A549 (cell line): ENCODE data around the gene MANF. TPM values are rescaled to one million over a fixed set of nuclear protein-coding genes. Genes with fewer than 3 reads are reported as not detected.

Experiments
- ATAC-seq, 2 experiments: fragments of 200-7000 bp in 1 of 2; fragments of >200 bp in 1 of 2; cut with Nextera tagmentation in 1 of 2; cut with Tn5 transposase in 1 of 2; 3 replicates each; pipeline versions ENCODE4 v1.8.0 to v1.9.1; 2018 to 2020; ENCODE audit warnings: mild to moderate bottlenecking in 1 of 2, moderate library complexity in 1 of 2
- CTCF ChIA-PET: fragments of 300-600 bp; sonication (Branson Sonifier 250); formaldehyde crosslinking; extraction: SDS; loops from one replicate; lab custom pipeline; 2021; ENCODE audit warnings: antibody characterized with exemption, inconsistent platforms; lab: Yijun Ruan, JAX
- POLR2A ChIA-PET: fragments of 350-600 bp; formaldehyde crosslinking; extraction: SDS; loops from one replicate; lab custom pipeline; 2021; ENCODE audit warnings: antibody characterized with exemption, inconsistent platforms; lab: Yijun Ruan, JAX
- DNase-seq, 2 experiments: peaks; one replicate each; pipeline versions ENCODE4 v3.0.0 to v3.0.0-alpha.2; 2011 to 2016; ENCODE audit warnings: low read depth in 1 of 2, low spot score in 1 of 2
- FAIRE-seq: peaks from 2 replicates; lab custom pipeline; 2011; peaks lifted over from hg19 to GRCh38; lab: Jason Lieb, UNC
- H3K27ac ChIP-seq, 2 experiments: fragments of >200 bp; sonication (Bioruptor Twin); formaldehyde crosslinking; 3 replicates each; pipeline ENCODE4 v1.5.1; 2016 to 2017
- H3K4me1 ChIP-seq: fragments of >200 bp; sonication (Bioruptor Twin); formaldehyde crosslinking; 3 replicates; pipeline ENCODE4 v1.6.1; 2016
- H3K4me2 ChIP-seq: fragments of >200 bp; sonication (Bioruptor Twin); formaldehyde crosslinking; 3 replicates; pipeline ENCODE4 v1.6.1; 2016
- H3K4me3 ChIP-seq: fragments of >200 bp; sonication (Bioruptor Twin); formaldehyde crosslinking; 3 replicates; pipeline ENCODE4 v1.5.1; 2016
- H3K9me3 ChIP-seq: fragments of >200 bp; sonication (Bioruptor Twin); formaldehyde crosslinking; 3 replicates; pipeline ENCODE4 v1.6.1; 2016
- BCL3 ChIP-seq: fragments of >200 bp; sonication (Bioruptor Twin); formaldehyde crosslinking; IDR thresholded peaks from 3 replicates; pipeline ENCODE4 v1.6.1; 2016
- BHLHE40 ChIP-seq: IDR thresholded peaks from 2 replicates; pipeline ENCODE4 v1.6.1; 2012; ENCODE audit warnings: low read depth, low read length, inconsistent platforms
- CHD4 ChIP-seq: fragments of 200-600 bp; sonication (generic); IDR thresholded peaks from 2 replicates; pipeline ENCODE4 v1.6.1; 2016; ENCODE audit warnings: antibody characterized with exemption, mild to moderate bottlenecking, borderline replicate concordance
- EHF ChIP-seq: fragments of 250-450 bp; sonication (Bioruptor Pico); IDR thresholded peaks from 2 replicates; pipeline ENCODE4 v1.5.0; 2020; ENCODE audit warnings: mild to moderate bottlenecking
- EHMT2 ChIP-seq: fragments of 200-600 bp; sonication (generic); IDR thresholded peaks from 2 replicates; pipeline ENCODE4 v1.6.1; 2016; ENCODE audit warnings: antibody characterized with exemption, low read depth, mild to moderate bottlenecking, moderate library complexity
- FOSL2 ChIP-seq, 2 experiments: fragments of 450-650 bp in 1 of 2; fragments of >200 bp in 1 of 2; sonication (Bioruptor Twin) in 1 of 2; formaldehyde crosslinking; IDR thresholded peaks; 2 replicates each; pipeline versions ENCODE4 v1.5.0 to v1.6.1; 2016 to 2020; ENCODE audit warnings: mild to moderate bottlenecking in 1 of 2, moderate library complexity in 1 of 2
- GATA3 ChIP-seq: IDR thresholded peaks from 2 replicates; pipeline ENCODE4 v1.6.1; 2012; ENCODE audit warnings: borderline replicate concordance
- HEYL ChIP-seq: fragments of 250-450 bp; sonication (Bioruptor Pico); IDR thresholded peaks from 2 replicates; pipeline ENCODE4 v1.8.0; 2021; ENCODE audit warnings: mild to moderate bottlenecking, moderate library complexity
- HOXA7 ChIP-seq: fragments of 250-450 bp; sonication (Bioruptor Pico); IDR thresholded peaks from 2 replicates; pipeline ENCODE4 v1.5.0; 2020; ENCODE audit warnings: mild to moderate bottlenecking, moderate library complexity
- HOXB13 ChIP-seq: fragments of 250-450 bp; sonication (Bioruptor Pico); IDR thresholded peaks from 2 replicates; pipeline ENCODE4 v1.5.0; 2020; ENCODE audit warnings: low read depth, mild to moderate bottlenecking, moderate library complexity
- JUN ChIP-seq, 2 experiments: fragments of >200 bp; sonication (Bioruptor Twin); formaldehyde crosslinking; IDR thresholded peaks; 2 replicates in 1 of 2; 3 replicates in 1 of 2; pipeline ENCODE4 v1.6.1; 2016 to 2017
- JUNB ChIP-seq: fragments of >200 bp; sonication (Bioruptor Twin); formaldehyde crosslinking; IDR thresholded peaks from 2 replicates; pipeline ENCODE4 v1.6.1; 2016
- KDM1A ChIP-seq: fragments of 200-600 bp; sonication (generic); IDR thresholded peaks from 2 replicates; pipeline ENCODE4 v1.6.1; 2016; ENCODE audit warnings: low read depth, mild to moderate bottlenecking
- KDM5A ChIP-seq: fragments of 200-600 bp; sonication (generic); IDR thresholded peaks from 2 replicates; pipeline ENCODE4 v1.6.1; 2016; ENCODE audit warnings: antibody characterized with exemption, mild to moderate bottlenecking
- MAFK ChIP-seq: fragments of 450-650 bp; IDR thresholded peaks from 2 replicates; pipeline ENCODE4 v1.6.1; 2014; ENCODE audit not compliant: partially characterized antibody
- NPAS2 ChIP-seq: fragments of 250-450 bp; sonication (Bioruptor Pico); IDR thresholded peaks from 2 replicates; pipeline ENCODE4 v1.8.0; 2022; ENCODE audit warnings: mild to moderate bottlenecking, moderate library complexity, borderline replicate concordance
- PBX3 ChIP-seq: IDR thresholded peaks from 2 replicates; pipeline ENCODE4 v1.6.1; 2012
- POLR2AphosphoS2 ChIP-seq: conservative IDR thresholded peaks from 2 replicates; pipeline ENCODE4 v1.6.1; 2012; ENCODE audit warnings: low read length, improper control_type of control experiment, inconsistent platforms
- RAD21 ChIP-seq, 2 experiments: fragments of >200 bp in 1 of 2; sonication (Bioruptor Twin) in 1 of 2; formaldehyde crosslinking in 1 of 2; IDR thresholded peaks in 1 of 2; conservative IDR thresholded peaks in 1 of 2; 2 replicates in 1 of 2; 3 replicates in 1 of 2; pipeline ENCODE4 v1.6.1; 2012 to 2018; ENCODE audit warnings: inconsistent platforms in 1 of 2
- RCOR1 ChIP-seq: fragments of 150-350 bp; IDR thresholded peaks from 2 replicates; pipeline ENCODE4 v1.6.1; 2014; ENCODE audit warnings: antibody characterized with exemption, low read length, low read depth
- RFX5 ChIP-seq: fragments of 450-650 bp; IDR thresholded peaks from 2 replicates; pipeline ENCODE4 v1.7.1; 2014; ENCODE audit warnings: antibody characterized with exemption, mild to moderate bottlenecking, moderate library complexity
- SREBF2 ChIP-seq: fragments of 450-650 bp; IDR thresholded peaks from 2 replicates; pipeline ENCODE4 v1.6.1; 2014; ENCODE audit warnings: mild to moderate bottlenecking, moderate library complexity
- TFCP2L1 ChIP-seq: fragments of 250-450 bp; sonication (Bioruptor Pico); IDR thresholded peaks from 2 replicates; pipeline ENCODE4 v1.5.0; 2021; ENCODE audit warnings: mild to moderate bottlenecking
- ZFP36 ChIP-seq: fragments of 450-650 bp; IDR thresholded peaks from 2 replicates; pipeline ENCODE4 v1.6.1; 2014; ENCODE audit warnings: borderline replicate concordance; ENCODE audit not compliant: partially characterized antibody
- WGBS: methylation state at CpG from one replicate; pipeline ENCODE4 v1.1.6; 2017; ENCODE audit errors: missing lambda C conversion rate; 5-methylcytosine and 5-hydroxymethylcytosine counted together
- polyA plus RNA-seq, 4 experiments: library from polyadenylated mRNA; depleted of rRNA in 3 of 4; stranded (reverse); fragments of >200 nt; fragmentation: RNase III in 1 of 4; extraction: RNeasy Plus Mini Kit Qiagen cat#74134 plus additional on column Dnase treatment in 1 of 4; gene quantifications; 2 replicates in 3 of 4; 3 replicates in 1 of 4; pipeline ENCODE4 v1.2.3, GENCODE V29; 2011 to 2017
- TF ChIP-seq, protein P1 (sequence below): fragments of >200 bp; sonication (Bioruptor Twin); formaldehyde crosslinking; IDR thresholded peaks from 3 replicates; pipeline ENCODE4 v1.5.1; 2016

Gene MANF
- polyA plus RNA-seq, 2 of the 4 experiments (the other 2 are of a cell fraction), result 67.8 to 84.9 TPM

DNA sequence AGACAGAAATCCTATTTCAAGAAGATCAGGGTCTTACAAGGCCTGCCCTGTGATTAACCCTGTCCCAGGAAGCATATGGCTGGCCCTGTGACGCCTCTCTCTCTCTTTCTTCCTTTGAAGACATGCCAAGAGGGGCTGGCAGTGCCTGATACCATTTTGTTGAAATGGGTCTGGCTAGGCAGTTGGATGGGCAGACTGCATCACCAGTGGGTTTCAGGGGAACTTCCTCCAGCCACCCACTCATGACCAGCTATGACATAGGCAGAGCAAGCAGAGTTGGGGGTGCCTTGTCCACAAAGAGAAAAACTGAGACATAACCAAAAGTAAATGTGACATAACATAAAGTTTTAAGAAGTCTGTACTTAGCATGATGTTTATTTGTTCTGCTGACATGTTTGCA, 31.4 kb upstream of the MANF start:
- WGBS, result 80% methylated on average over 1 of the region's 1 CpG
- H3K4me3 ChIP-seq, result no peak overlapping the region
- ChIA-PET POLR2A (no interaction called here), CTCF (interaction anchor here (0.6 to 1.0 kb wide), 2 partner anchors 18 to 677 kb away, joined by 3 read pairs; no protein-coding TSS in a partner anchor)
- DNase-seq (no peak), ATAC-seq (no peak), FAIRE-seq (no peak)
- TF ChIP-seq POLR2AphosphoS2 (no peak), KDM1A (no peak), HOXA7 (CRISPR knock-in tag) (no peak), PBX3 (no peak), TFCP2L1 (CRISPR knock-in tag) (no peak), HOXB13 (CRISPR knock-in tag) (no peak), JUNB (no peak), KDM5A (no peak), BCL3 (no peak), EHF (CRISPR knock-in tag) (no peak), JUN (IDR thresholded peaks at IDR 0.05) (no peak), FOSL2 (IDR thresholded peaks at IDR 0.05) (no peak), FOSL2 (CRISPR knock-in tag; IDR thresholded peaks at IDR 0.05) (no peak), GATA3 (no peak), EHMT2 (no peak), BHLHE40 (no peak), SREBF2 (no peak), RAD21 (conservative IDR thresholded peaks at IDR 0.05 in 1 of 2, IDR thresholded peaks at IDR 0.05 in 1 of 2) (no peak), RCOR1 (no peak)
- TF ChIP-seq, protein P1, sequence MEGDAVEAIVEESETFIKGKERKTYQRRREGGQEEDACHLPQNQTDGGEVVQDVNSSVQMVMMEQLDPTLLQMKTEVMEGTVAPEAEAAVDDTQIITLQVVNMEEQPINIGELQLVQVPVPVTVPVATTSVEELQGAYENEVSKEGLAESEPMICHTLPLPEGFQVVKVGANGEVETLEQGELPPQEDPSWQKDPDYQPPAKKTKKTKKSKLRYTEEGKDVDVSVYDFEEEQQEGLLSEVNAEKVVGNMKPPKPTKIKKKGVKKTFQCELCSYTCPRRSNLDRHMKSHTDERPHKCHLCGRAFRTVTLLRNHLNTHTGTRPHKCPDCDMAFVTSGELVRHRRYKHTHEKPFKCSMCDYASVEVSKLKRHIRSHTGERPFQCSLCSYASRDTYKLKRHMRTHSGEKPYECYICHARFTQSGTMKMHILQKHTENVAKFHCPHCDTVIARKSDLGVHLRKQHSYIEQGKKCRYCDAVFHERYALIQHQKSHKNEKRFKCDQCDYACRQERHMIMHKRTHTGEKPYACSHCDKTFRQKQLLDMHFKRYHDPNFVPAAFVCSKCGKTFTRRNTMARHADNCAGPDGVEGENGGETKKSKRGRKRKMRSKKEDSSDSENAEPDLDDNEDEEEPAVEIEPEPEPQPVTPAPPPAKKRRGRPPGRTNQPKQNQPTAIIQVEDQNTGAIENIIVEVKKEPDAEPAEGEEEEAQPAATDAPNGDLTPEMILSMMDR, result no peak
- H3K4me1 ChIP-seq, result no peaks in the 10 kb centered on the region
- H3K4me2 ChIP-seq, result no peak overlapping the region
- H3K9me3 ChIP-seq, result no peaks in the 10 kb centered on the region
- H3K27ac ChIP-seq, result no peak overlapping the region

DNA sequence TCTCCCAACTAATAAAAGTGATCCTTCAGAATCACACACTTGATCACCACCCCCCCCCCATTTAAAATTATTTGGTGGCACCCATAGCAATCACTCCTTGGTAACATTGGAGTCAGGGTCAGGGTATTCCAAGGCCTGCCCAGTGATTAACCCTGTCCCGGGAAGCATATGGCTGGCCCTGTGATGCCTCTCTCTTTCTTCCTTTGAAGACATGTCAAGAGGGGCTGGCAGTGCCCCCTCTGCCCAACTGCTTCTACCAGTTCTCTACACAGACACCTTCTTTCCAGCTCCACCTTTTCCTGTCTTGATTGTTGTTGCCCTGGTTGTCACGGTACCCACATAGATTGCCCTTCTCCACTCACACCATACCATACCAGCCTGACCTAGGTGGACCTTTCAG, 30.9 kb upstream of the MANF start:
- FAIRE-seq (no peak), DNase-seq (no peak)
- 72% methylated on average over 2 of the region's 2 CpGs for WGBS

More for the DNA sequence above, 30.9 kb upstream of the MANF start:
- H3K27ac ChIP-seq, result no peak overlapping the region
- no peaks in the 10 kb centered on the region for H3K4me1 ChIP-seq
- ATAC-seq, result no peak
- H3K9me3 ChIP-seq, result no peaks in the 10 kb centered on the region
- no peak overlapping the region for H3K4me3 ChIP-seq
- CTCF ChIA-PET, result interaction anchor here (0.6 to 1.0 kb wide), 3 partner anchors 18 to 677 kb away, joined by 3 read pairs; no protein-coding TSS in a partner anchor
- POLR2A ChIA-PET, result no interaction called here
- TF ChIP-seq, protein P1, result no peak
- TF ChIP-seq NPAS2 (CRISPR knock-in tag), result no peak
- TF ChIP-seq MAFK, result no peak
- TF ChIP-seq RFX5, result no peak
- TF ChIP-seq ZFP36, result no peak
- no peak for TF ChIP-seq SREBF2
- no peak for TF ChIP-seq CHD4
- TF ChIP-seq HEYL (CRISPR knock-in tag), result no peak
- H3K4me2 ChIP-seq, result no peak overlapping the region
